ENCODE data around the gene SIAH3. TPM values are rescaled to one million over a fixed set of nuclear protein-coding genes. Genes with fewer than 3 reads are reported as not detected.

The SIAH3 gene
- total and polyA plus RNA-seq, 2 experiments from 2014 or later: 0.13 to 0.17 TPM

GRCh38 chr13:45876781-45877180 is 25.2 kb upstream of the SIAH3 start:
- H3K4me1 Mint-ChIP-seq: peaks cover 8% of the 10 kb centered on the region
- H3F3A ChIP-seq (replicated peaks; ENCODE audit: low read depth): no peaks in the 10 kb centered on the region
- H3K9me2 ChIP-seq (ENCODE audit: insufficient read depth): no peaks in the 10 kb centered on the region; the same call in 1 of the 2 replicates
- H3K27me3 ChIP-seq (ENCODE audit: insufficient read depth): peaks cover 27% of the 10 kb centered on the region
- H3K27ac Mint-ChIP-seq: no peak overlapping the region
- H3K9me3 Mint-ChIP-seq: no peaks in the 10 kb centered on the region; the same call in 2 of the 3 replicates
- H3K4me2 ChIP-seq: no peak overlapping the region
- ATAC-seq: no peak
- DNase-seq (ENCODE audit: low spot score): no peak
- no peak overlapping the region for H2AFZ ChIP-seq
- no peaks in the 10 kb centered on the region for H3K79me2 ChIP-seq (replicated peaks; ENCODE audit: insufficient read depth)
- peaks cover under 1% of the 10 kb centered on the region; the same call in 1 of the 2 replicates for H3K4me1 ChIP-seq (ENCODE audit: insufficient read depth)
- TF ChIP-seq ZNF331 (CRISPR knock-in tag; IDR thresholded peaks at IDR 0.05; ENCODE audit: low read depth) (no peak), EZH2phosphoT487 (IDR thresholded peaks at IDR 0.05; ENCODE audit: unreplicated experiment) (no peak), CTCF (conservative IDR thresholded peaks at IDR 0.05; ENCODE audit: low read depth in 2 of 2) (no peak), ZNF462 (CRISPR knock-in tag; IDR thresholded peaks at IDR 0.05) (no peak), STAT1 (IDR thresholded peaks at IDR 0.05; ENCODE audit: unreplicated experiment) (no peak), POLR2AphosphoS5 (IDR thresholded peaks at IDR 0.05; ENCODE audit: low read depth) (no peak), ZNF114 (CRISPR knock-in tag; IDR thresholded peaks at IDR 0.05) (no peak), CREB1 (CRISPR knock-in tag; IDR thresholded peaks at IDR 0.05; ENCODE audit: low read depth) (no peak), REST (IDR thresholded peaks at IDR 0.05; ENCODE audit: unreplicated experiment) (no peak), EZH2 (IDR thresholded peaks at IDR 0.05; ENCODE audit: low read depth, unreplicated experiment) (no peak), NANOG (IDR thresholded peaks at IDR 0.05; ENCODE audit: borderline replicate concordance) (no peak), JUNB (IDR thresholded peaks at IDR 0.05; ENCODE audit: unreplicated experiment) (no peak), ETS1 (IDR thresholded peaks at IDR 0.05) (no peak)
- H3K27me3 Mint-ChIP-seq (ENCODE audit: insufficient read depth, low read depth, poor library complexity): peaks cover 27% of the 10 kb centered on the region
- no peaks in the 10 kb centered on the region for H3K36me3 ChIP-seq (ENCODE audit: insufficient read depth)
- H3K27ac ChIP-seq (ENCODE audit: low read depth): no peak overlapping the region
- no peak overlapping the region for H3K4me3 Mint-ChIP-seq
- no peaks in the 10 kb centered on the region for H4K20me1 ChIP-seq (replicated peaks; ENCODE audit: insufficient read depth)
- H3K36me3 Mint-ChIP-seq (ENCODE audit: low read depth): no peaks in the 10 kb centered on the region
- no peak overlapping the region for H3K4me3 ChIP-seq

Measured in GM23338 (cell line).